H1 (cell line): Measurements from ENCODE around the gene ZWILCH. TPM values are rescaled to one million over a fixed set of nuclear protein-coding genes. Genes with fewer than 3 reads are reported as not detected.

Source experiments
- CEBPB ChIP-seq: IDR thresholded peaks from 2 replicates; pipeline ENCODE4 v1.6.1; 2012; ENCODE audit warnings: low read depth, low read length
- CHD1 ChIP-seq: IDR thresholded peaks from 2 replicates; pipeline ENCODE4 v1.6.1; 2012; ENCODE audit warnings: low read depth, low read length, improper control_type of control experiment
- CHD2 ChIP-seq: IDR thresholded peaks from 2 replicates; pipeline ENCODE4 v1.6.1; 2012; ENCODE audit warnings: low read length, improper control_type of control experiment
- FOSL1 ChIP-seq: IDR thresholded peaks from 2 replicates; pipeline ENCODE4 v1.6.1; 2011; ENCODE audit warnings: mild to moderate bottlenecking, low read depth, low read length, moderate library complexity; ENCODE audit not compliant: insufficient read depth
- RBBP5 ChIP-seq: IDR thresholded peaks from 2 replicates; pipeline ENCODE4 v1.7.1; 2012; ENCODE audit warnings: low read depth, mild to moderate bottlenecking, inconsistent platforms, low read length, moderate library complexity, borderline replicate concordance
- RXRA ChIP-seq: IDR thresholded peaks from 2 replicates; pipeline ENCODE4 v1.6.1; 2011; ENCODE audit warnings: low read depth, mild to moderate bottlenecking, low read length, moderate library complexity; ENCODE audit not compliant: insufficient read depth
- SRF ChIP-seq: IDR thresholded peaks from 2 replicates; pipeline ENCODE4 v1.6.1; 2011; ENCODE audit warnings: mild to moderate bottlenecking, low read depth, low read length, moderate library complexity
- polyA plus RNA-seq, 7 experiments: library from polyadenylated mRNA; depleted of rRNA in 3 of 7; stranded (reverse) in 5 of 7; unstranded in 2 of 7; fragments of >200 nt in 5 of 7; fragments of 200-250 nt in 2 of 7; gene quantifications; 1 replicate in 5 of 7; 2 replicates in 1 of 7; 4 replicates in 1 of 7; pipeline versions ENCODE4 v1.2.1 to v1.2.3, GENCODE V29; 2011 to 2013; ENCODE audit warnings: missing spikeins in 2 of 7, mixed read lengths in 2 of 7
- total RNA-seq: library from RNA; stranded (reverse); fragmentation: NEBNext Ultra II Directional; extraction: Animal tissue kit (Norgen Biotek cat#: 25700); gene quantifications from 2 replicates; pipeline ENCODE4 v1.2.1, GENCODE V29; 2021
- TF ChIP-seq, protein P1 (sequence below): fragments of 300-600 bp; sonication (generic); IDR thresholded peaks from 2 replicates; pipeline ENCODE4 v1.7.1; 2012; ENCODE audit warnings: low read length, moderate library complexity, mild to moderate bottlenecking, inconsistent platforms; ENCODE audit not compliant: insufficient replicate concordance

Gene ZWILCH
- total and polyA plus RNA-seq, 2 of the 8 experiments (the other 6 are each of a cell fraction or from before 2014, with no cell fraction given): 18.1 to 61.5 TPM

DNA sequence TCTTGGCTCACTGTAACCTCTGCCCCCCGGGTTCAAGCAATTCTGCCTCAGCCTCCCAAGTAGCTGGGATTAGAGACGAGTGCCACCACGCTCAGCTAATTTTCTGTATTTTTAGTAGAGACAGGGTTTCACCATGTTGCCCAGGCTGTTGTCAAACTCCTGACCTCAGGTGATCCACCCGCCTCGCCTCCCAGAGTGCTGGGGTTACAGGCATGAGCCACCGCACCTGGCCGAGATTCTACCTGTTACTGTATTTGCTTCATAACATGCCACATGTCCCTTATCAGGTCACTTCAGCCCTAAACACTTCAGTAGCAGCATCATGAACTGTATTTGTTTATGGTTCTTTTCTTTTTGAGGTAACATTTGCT is 68.2 kb downstream of the ZWILCH start (continued):
- TF ChIP-seq, protein P1, sequence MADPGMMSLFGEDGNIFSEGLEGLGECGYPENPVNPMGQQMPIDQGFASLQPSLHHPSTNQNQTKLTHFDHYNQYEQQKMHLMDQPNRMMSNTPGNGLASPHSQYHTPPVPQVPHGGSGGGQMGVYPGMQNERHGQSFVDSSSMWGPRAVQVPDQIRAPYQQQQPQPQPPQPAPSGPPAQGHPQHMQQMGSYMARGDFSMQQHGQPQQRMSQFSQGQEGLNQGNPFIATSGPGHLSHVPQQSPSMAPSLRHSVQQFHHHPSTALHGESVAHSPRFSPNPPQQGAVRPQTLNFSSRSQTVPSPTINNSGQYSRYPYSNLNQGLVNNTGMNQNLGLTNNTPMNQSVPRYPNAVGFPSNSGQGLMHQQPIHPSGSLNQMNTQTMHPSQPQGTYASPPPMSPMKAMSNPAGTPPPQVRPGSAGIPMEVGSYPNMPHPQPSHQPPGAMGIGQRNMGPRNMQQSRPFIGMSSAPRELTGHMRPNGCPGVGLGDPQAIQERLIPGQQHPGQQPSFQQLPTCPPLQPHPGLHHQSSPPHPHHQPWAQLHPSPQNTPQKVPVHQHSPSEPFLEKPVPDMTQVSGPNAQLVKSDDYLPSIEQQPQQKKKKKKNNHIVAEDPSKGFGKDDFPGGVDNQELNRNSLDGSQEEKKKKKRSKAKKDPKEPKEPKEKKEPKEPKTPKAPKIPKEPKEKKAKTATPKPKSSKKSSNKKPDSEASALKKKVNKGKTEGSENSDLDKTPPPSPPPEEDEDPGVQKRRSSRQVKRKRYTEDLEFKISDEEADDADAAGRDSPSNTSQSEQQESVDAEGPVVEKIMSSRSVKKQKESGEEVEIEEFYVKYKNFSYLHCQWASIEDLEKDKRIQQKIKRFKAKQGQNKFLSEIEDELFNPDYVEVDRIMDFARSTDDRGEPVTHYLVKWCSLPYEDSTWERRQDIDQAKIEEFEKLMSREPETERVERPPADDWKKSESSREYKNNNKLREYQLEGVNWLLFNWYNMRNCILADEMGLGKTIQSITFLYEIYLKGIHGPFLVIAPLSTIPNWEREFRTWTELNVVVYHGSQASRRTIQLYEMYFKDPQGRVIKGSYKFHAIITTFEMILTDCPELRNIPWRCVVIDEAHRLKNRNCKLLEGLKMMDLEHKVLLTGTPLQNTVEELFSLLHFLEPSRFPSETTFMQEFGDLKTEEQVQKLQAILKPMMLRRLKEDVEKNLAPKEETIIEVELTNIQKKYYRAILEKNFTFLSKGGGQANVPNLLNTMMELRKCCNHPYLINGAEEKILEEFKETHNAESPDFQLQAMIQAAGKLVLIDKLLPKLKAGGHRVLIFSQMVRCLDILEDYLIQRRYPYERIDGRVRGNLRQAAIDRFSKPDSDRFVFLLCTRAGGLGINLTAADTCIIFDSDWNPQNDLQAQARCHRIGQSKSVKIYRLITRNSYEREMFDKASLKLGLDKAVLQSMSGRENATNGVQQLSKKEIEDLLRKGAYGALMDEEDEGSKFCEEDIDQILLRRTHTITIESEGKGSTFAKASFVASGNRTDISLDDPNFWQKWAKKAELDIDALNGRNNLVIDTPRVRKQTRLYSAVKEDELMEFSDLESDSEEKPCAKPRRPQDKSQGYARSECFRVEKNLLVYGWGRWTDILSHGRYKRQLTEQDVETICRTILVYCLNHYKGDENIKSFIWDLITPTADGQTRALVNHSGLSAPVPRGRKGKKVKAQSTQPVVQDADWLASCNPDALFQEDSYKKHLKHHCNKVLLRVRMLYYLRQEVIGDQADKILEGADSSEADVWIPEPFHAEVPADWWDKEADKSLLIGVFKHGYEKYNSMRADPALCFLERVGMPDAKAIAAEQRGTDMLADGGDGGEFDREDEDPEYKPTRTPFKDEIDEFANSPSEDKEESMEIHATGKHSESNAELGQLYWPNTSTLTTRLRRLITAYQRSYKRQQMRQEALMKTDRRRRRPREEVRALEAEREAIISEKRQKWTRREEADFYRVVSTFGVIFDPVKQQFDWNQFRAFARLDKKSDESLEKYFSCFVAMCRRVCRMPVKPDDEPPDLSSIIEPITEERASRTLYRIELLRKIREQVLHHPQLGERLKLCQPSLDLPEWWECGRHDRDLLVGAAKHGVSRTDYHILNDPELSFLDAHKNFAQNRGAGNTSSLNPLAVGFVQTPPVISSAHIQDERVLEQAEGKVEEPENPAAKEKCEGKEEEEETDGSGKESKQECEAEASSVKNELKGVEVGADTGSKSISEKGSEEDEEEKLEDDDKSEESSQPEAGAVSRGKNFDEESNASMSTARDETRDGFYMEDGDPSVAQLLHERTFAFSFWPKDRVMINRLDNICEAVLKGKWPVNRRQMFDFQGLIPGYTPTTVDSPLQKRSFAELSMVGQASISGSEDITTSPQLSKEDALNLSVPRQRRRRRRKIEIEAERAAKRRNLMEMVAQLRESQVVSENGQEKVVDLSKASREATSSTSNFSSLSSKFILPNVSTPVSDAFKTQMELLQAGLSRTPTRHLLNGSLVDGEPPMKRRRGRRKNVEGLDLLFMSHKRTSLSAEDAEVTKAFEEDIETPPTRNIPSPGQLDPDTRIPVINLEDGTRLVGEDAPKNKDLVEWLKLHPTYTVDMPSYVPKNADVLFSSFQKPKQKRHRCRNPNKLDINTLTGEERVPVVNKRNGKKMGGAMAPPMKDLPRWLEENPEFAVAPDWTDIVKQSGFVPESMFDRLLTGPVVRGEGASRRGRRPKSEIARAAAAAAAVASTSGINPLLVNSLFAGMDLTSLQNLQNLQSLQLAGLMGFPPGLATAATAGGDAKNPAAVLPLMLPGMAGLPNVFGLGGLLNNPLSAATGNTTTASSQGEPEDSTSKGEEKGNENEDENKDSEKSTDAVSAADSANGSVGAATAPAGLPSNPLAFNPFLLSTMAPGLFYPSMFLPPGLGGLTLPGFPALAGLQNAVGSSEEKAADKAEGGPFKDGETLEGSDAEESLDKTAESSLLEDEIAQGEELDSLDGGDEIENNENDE: no peak
- TF ChIP-seq CEBPB (no peak), CHD2 (no peak), RBBP5 (no peak), CHD1 (no peak), SRF (no peak), RXRA (no peak), FOSL1 (no peak)
